Loucy (cell line): ENCODE measurements around the gene SAP30.

ENCODE experiments used
- CTCF ChIP-seq: fragments of 200-600 bp; sonication (generic); conservative IDR thresholded peaks from 2 replicates; pipeline ENCODE4 v1.5.1; 2014; ENCODE audit warnings: mild to moderate bottlenecking, antibody characterized with exemption, low read length
- EZH2phosphoT487 ChIP-seq: fragments of 200-600 bp; IDR thresholded peaks from 2 replicates; pipeline ENCODE4 v1.6.1; 2018; ENCODE audit warnings: antibody characterized with exemption, mild to moderate bottlenecking, moderate library complexity, borderline replicate concordance

GRCh38 chr4:173365359-173365996 is 5.3 kb upstream of the SAP30 start:
- TF ChIP-seq CTCF = no peak
- no peak for TF ChIP-seq EZH2phosphoT487
